SK-N-SH (cell line): ENCODE data around the gene MED27. TPM values are rescaled to one million over a fixed set of nuclear protein-coding genes. Genes with fewer than 3 reads are reported as not detected.

Experiments
- CTCF ChIA-PET: fragments of 300-600, 350-600 bp; formaldehyde crosslinking; extraction: SDS; loops from one replicate; lab custom pipeline; 2021; lab: Yijun Ruan, JAX
- POLR2A ChIA-PET: fragments of 350-600 bp; sonication (Branson Sonifier 250); formaldehyde crosslinking; extraction: SDS; loops from one replicate; lab custom pipeline; 2020; ENCODE audit warnings: antibody characterized with exemption, inconsistent platforms; lab: Yijun Ruan, JAX
- DNase-seq: peaks from one replicate; pipeline ENCODE4 v3.0.0; 2012
- H2AFZ ChIP-seq: fragments of 200-600 bp; sonication (generic); 2 replicates; pipeline ENCODE4 v1.8.1; 2016; ENCODE audit warnings: antibody characterized with exemption, mild to moderate bottlenecking, low read depth
- H3F3A ChIP-seq: fragments of 200-600 bp; sonication (generic); replicated peaks from 2 replicates; pipeline ENCODE3; 2016; ENCODE audit warnings: antibody characterized with exemption, mild to moderate bottlenecking; ENCODE audit not compliant: insufficient read depth
- H3K27ac ChIP-seq, 2 experiments: fragments of 200-500 bp in 1 of 2; fragments of 200-600 bp in 1 of 2; sonication (Bioruptor generic) in 1 of 2; sonication (generic), shearing (Covaris generic) in 1 of 2; 2 replicates each; pipeline versions ENCODE4 v1.5.1 to v1.6.1; 2014 to 2016; ENCODE audit warnings: low read depth in 2 of 2, inconsistent platforms in 1 of 2, low read length in 1 of 2, mild to moderate bottlenecking in 1 of 2, mixed read lengths in 1 of 2
- H3K27me3 ChIP-seq: fragments of 200-600 bp; sonication (generic), shearing (Covaris generic); 2 replicates; pipeline ENCODE4 v1.6.1; 2016; ENCODE audit warnings: mixed run types; ENCODE audit not compliant: insufficient read depth
- H3K36me3 ChIP-seq, 2 experiments: fragments of 200-500 bp in 1 of 2; fragments of 200-600 bp in 1 of 2; sonication (Bioruptor generic) in 1 of 2; sonication (generic) in 1 of 2; replicated peaks in 1 of 2; 2 replicates each; pipeline versions ENCODE3 to v1.5.1; 2014 to 2016; ENCODE audit warnings: low read length in 1 of 2, mild to moderate bottlenecking in 1 of 2; ENCODE audit not compliant: insufficient read depth in 2 of 2, control insufficient read depth in 1 of 2
- H3K4me1 ChIP-seq, 2 experiments: fragments of 200-500 bp in 1 of 2; fragments of 200-600 bp in 1 of 2; sonication (Bioruptor generic) in 1 of 2; sonication (generic), shearing (Covaris generic) in 1 of 2; 2 replicates each; pipeline versions ENCODE4 v1.5.1 to v1.6.1; 2014 to 2016; ENCODE audit warnings: low read depth in 1 of 2, low read length in 1 of 2, mixed run types in 1 of 2; ENCODE audit not compliant: insufficient read depth in 2 of 2, control insufficient read depth in 1 of 2
- H3K4me2 ChIP-seq: fragments of 200-600 bp; sonication (generic), shearing (Covaris generic); 2 replicates; pipeline ENCODE4 v1.6.1; 2017; ENCODE audit warnings: mixed run types
- H3K4me3 ChIP-seq, 2 experiments: fragments of 200-500 bp in 1 of 2; fragments of 200-600 bp in 1 of 2; sonication (Bioruptor generic) in 1 of 2; sonication (generic), shearing (Covaris generic) in 1 of 2; 2 replicates each; pipeline versions ENCODE4 v1.5.1 to v1.8.1; 2014 to 2016; ENCODE audit warnings: low read depth in 2 of 2, inconsistent platforms in 1 of 2, low read length in 1 of 2, mild to moderate bottlenecking in 1 of 2, mixed read lengths in 1 of 2, moderate library complexity in 1 of 2
- H3K79me2 ChIP-seq: fragments of 200-600 bp; sonication (generic); 2 replicates; pipeline ENCODE4 v1.8.1; 2017; ENCODE audit warnings: mild to moderate bottlenecking; ENCODE audit not compliant: insufficient read depth
- H3K9ac ChIP-seq: fragments of 200-600 bp; sonication (generic); 2 replicates; pipeline ENCODE4 v1.6.1; 2017; ENCODE audit warnings: mixed run types
- H3K9me2 ChIP-seq: fragments of 200-600 bp; sonication (generic); 2 replicates; pipeline ENCODE4 v1.6.1; 2017; ENCODE audit warnings: mixed run types
- H3K9me3 ChIP-seq: fragments of 200-600 bp; sonication (generic); 2 replicates; pipeline ENCODE4 v1.6.1; 2017; ENCODE audit warnings: mixed run types, mild to moderate bottlenecking, moderate library complexity
- H4K20me1 ChIP-seq: fragments of 200-600 bp; sonication (generic); 2 replicates; pipeline ENCODE4 v1.6.1; 2017; ENCODE audit warnings: mild to moderate bottlenecking, mixed run types; ENCODE audit not compliant: insufficient read depth
- CTCF ChIP-seq: fragments of 200-600 bp; sonication (generic); IDR thresholded peaks from 2 replicates; pipeline ENCODE4 v1.6.1; 2017; ENCODE audit warnings: antibody characterized with exemption, mild to moderate bottlenecking, moderate library complexity
- EZH2phosphoT487 ChIP-seq: fragments of 200-600 bp; sonication (generic); IDR thresholded peaks from 2 replicates; pipeline ENCODE4 v1.6.1; 2017; ENCODE audit warnings: low read depth, mixed run types, mild to moderate bottlenecking, antibody characterized with exemption, moderate library complexity, borderline replicate concordance
- FOSL2 ChIP-seq: IDR thresholded peaks from 2 replicates; pipeline ENCODE4 v1.4.0; 2012; ENCODE audit warnings: low read depth, mild to moderate bottlenecking, moderate library complexity, borderline replicate concordance
- JUND ChIP-seq: IDR thresholded peaks from 2 replicates; pipeline ENCODE4 v1.4.0; 2012
- MEF2A ChIP-seq: IDR thresholded peaks from 2 replicates; pipeline ENCODE4 v1.4.0; 2012; ENCODE audit warnings: low read depth, borderline replicate concordance
- MXI1 ChIP-seq: IDR thresholded peaks from 2 replicates; pipeline ENCODE4 v1.6.1; 2012; ENCODE audit warnings: mild to moderate bottlenecking, low read depth, low read length, improper control_type of control experiment
- NFIC ChIP-seq: IDR thresholded peaks from 2 replicates; pipeline ENCODE4 v1.4.0; 2012; ENCODE audit warnings: borderline replicate concordance
- POLR2AphosphoS5 ChIP-seq: IDR thresholded peaks from 2 replicates; pipeline ENCODE4 v1.6.1; 2012; ENCODE audit warnings: low read depth, low read length
- RAD21 ChIP-seq: IDR thresholded peaks from 2 replicates; pipeline ENCODE4 v1.6.1; 2012; ENCODE audit warnings: mild to moderate bottlenecking, low read length
- RCOR1 ChIP-seq: fragments of 150-350 bp; IDR thresholded peaks from 2 replicates; pipeline ENCODE4 v1.6.1; 2017; ENCODE audit warnings: antibody characterized with exemption, low read length
- RFX5 ChIP-seq: IDR thresholded peaks from 2 replicates; pipeline ENCODE4 v1.6.1; 2012; ENCODE audit warnings: mild to moderate bottlenecking, improper control_type of control experiment, low read length
- RXRA ChIP-seq: IDR thresholded peaks from 2 replicates; pipeline ENCODE4 v1.4.0; 2012; ENCODE audit warnings: low read depth, mild to moderate bottlenecking, borderline replicate concordance
- SMC3 ChIP-seq: IDR thresholded peaks from 2 replicates; pipeline ENCODE4 v1.6.1; 2012; ENCODE audit warnings: low read depth, low read length, improper control_type of control experiment
- TAF1 ChIP-seq: IDR thresholded peaks from 2 replicates; pipeline ENCODE4 v1.6.1; 2012; ENCODE audit warnings: low read depth, mild to moderate bottlenecking, low read length, moderate library complexity, borderline replicate concordance
- TCF12 ChIP-seq: IDR thresholded peaks from 2 replicates; pipeline ENCODE4 v1.4.0; 2012
- TEAD4 ChIP-seq: IDR thresholded peaks from 2 replicates; pipeline ENCODE4 v1.4.0; 2012; ENCODE audit warnings: mild to moderate bottlenecking, borderline replicate concordance; ENCODE audit not compliant: insufficient read depth
- USF1 ChIP-seq: IDR thresholded peaks from 2 replicates; pipeline ENCODE4 v1.4.0; 2012; ENCODE audit warnings: low read depth, borderline replicate concordance
- YY1 ChIP-seq: IDR thresholded peaks from 2 replicates; pipeline ENCODE4 v1.4.0; 2012; ENCODE audit warnings: low read depth, mild to moderate bottlenecking
- WGBS: methylation state at CpG from one replicate; pipeline ENCODE4 v1.1.6; 2017; ENCODE audit warnings: low lambda C conversion rate; 5-methylcytosine and 5-hydroxymethylcytosine counted together
- polyA plus RNA-seq, 3 experiments: library from polyadenylated mRNA; depleted of rRNA; stranded (reverse); fragments of >200 nt; gene quantifications; 2 replicates each; pipeline ENCODE4 v1.2.3, GENCODE V29; 2012
- TF ChIP-seq, protein P1 (sequence below): IDR thresholded peaks from 2 replicates; pipeline ENCODE4 v1.6.1; 2012; ENCODE audit warnings: mild to moderate bottlenecking, low read depth, low read length, moderate library complexity
- TF ChIP-seq, protein P2 (sequence below): IDR thresholded peaks from 2 replicates; pipeline ENCODE4 v1.4.0; 2012; ENCODE audit warnings: low read depth, borderline replicate concordance

The MED27 gene
- polyA plus RNA-seq, 1 of the 3 experiments (the other 2 are of a cell fraction): 35.0 TPM

GRCh38 chr9:131827821-131828369 lies 251.8 kb downstream of the MED27 start:
- Histone ChIP-seq H3K27me3 (no peaks in the 10 kb centered on the region; the same call in 1 of the 2 replicates), H2AFZ (no peak overlapping the region), H3K9me2 (no peaks in the 10 kb centered on the region), H3K36me3 (no peaks in the 10 kb centered on the region), H3K4me3 (no peak overlapping the region), H3K4me2 (no peak overlapping the region), H3K4me1 (no peaks in the 10 kb centered on the region), H3K9ac (no peak overlapping the region), H4K20me1 (no peaks in the 10 kb centered on the region)
- WGBS: 63% methylated on average over 14 of the region's 21 CpGs
- ChIA-PET POLR2A (no interaction called here), CTCF (interaction anchor here (1.1 kb wide), 2 partner anchors 12 to 431 kb away, joined by 3 read pairs; no protein-coding TSS in a partner anchor)
- no peak for TF ChIP-seq EZH2phosphoT487
- TF ChIP-seq JUND: no peak
- no peak for TF ChIP-seq MEF2A
- TF ChIP-seq MXI1: no peak
- no peak for TF ChIP-seq RCOR1
- TF ChIP-seq TAF1: no peak
- TF ChIP-seq, protein P1, sequence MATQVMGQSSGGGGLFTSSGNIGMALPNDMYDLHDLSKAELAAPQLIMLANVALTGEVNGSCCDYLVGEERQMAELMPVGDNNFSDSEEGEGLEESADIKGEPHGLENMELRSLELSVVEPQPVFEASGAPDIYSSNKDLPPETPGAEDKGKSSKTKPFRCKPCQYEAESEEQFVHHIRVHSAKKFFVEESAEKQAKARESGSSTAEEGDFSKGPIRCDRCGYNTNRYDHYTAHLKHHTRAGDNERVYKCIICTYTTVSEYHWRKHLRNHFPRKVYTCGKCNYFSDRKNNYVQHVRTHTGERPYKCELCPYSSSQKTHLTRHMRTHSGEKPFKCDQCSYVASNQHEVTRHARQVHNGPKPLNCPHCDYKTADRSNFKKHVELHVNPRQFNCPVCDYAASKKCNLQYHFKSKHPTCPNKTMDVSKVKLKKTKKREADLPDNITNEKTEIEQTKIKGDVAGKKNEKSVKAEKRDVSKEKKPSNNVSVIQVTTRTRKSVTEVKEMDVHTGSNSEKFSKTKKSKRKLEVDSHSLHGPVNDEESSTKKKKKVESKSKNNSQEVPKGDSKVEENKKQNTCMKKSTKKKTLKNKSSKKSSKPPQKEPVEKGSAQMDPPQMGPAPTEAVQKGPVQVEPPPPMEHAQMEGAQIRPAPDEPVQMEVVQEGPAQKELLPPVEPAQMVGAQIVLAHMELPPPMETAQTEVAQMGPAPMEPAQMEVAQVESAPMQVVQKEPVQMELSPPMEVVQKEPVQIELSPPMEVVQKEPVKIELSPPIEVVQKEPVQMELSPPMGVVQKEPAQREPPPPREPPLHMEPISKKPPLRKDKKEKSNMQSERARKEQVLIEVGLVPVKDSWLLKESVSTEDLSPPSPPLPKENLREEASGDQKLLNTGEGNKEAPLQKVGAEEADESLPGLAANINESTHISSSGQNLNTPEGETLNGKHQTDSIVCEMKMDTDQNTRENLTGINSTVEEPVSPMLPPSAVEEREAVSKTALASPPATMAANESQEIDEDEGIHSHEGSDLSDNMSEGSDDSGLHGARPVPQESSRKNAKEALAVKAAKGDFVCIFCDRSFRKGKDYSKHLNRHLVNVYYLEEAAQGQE: no peak
- TF ChIP-seq YY1: no peak
- TF ChIP-seq RFX5: no peak
- TF ChIP-seq RXRA: no peak
- no peak for TF ChIP-seq POLR2AphosphoS5
- no peak for TF ChIP-seq SMC3
- TF ChIP-seq, all 33 proteins: peak for 0
- Histone ChIP-seq H3F3A (no peaks in the 10 kb centered on the region), H3K9me3 (no peaks in the 10 kb centered on the region), H3K27ac (no peak overlapping the region), H3K79me2 (no peaks in the 10 kb centered on the region)
- no peak for DNase-seq

DNA sequence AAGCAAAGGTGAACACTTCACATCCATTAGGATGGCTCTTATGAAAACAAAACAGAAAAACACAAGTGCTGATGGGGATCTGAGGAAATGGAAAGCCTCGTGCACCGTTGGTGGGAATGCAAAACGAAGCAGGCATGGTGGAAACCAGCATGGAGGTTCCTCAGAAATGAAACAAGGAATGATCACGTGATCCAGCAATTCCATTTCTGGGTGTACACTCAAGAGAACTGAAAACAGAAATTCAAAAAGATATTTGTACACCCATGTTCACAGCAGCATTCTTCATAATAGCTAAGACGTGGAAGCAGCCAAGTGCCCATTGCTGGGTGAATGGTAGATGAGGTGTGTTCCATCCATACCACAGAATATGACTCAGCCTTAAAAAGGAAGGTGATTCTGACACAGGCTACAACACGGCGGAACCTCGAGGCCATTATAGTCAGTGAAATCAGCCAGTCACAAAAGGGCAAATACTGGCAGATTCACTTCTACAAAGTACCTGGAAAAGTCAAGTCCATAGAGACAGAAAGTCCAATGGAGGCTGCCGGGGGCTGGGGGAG lies 252.6 kb downstream of the MED27 start:
- DNase-seq: no peak
- CTCF ChIA-PET: interaction anchor here (0.9 to 1.4 kb wide), 3 partner anchors 14 to 431 kb away, joined by 3 to 5 read pairs (median 3); no protein-coding TSS in a partner anchor
- H3K79me2 ChIP-seq: no peaks in the 10 kb centered on the region
- 67% methylated on average over 9 of the region's 9 CpGs for WGBS
- no peaks in the 10 kb centered on the region for H4K20me1 ChIP-seq
- no peak overlapping the region for H3K4me3 ChIP-seq
- H3K9ac ChIP-seq: no peak overlapping the region
- H3K9me2 ChIP-seq: no peaks in the 10 kb centered on the region
- no peak overlapping the region for H2AFZ ChIP-seq
- POLR2A ChIA-PET: no interaction called here
- H3K36me3 ChIP-seq: no peaks in the 10 kb centered on the region
- no peak overlapping the region for H3K27ac ChIP-seq
- no peaks in the 10 kb centered on the region for H3F3A ChIP-seq
- H3K4me1 ChIP-seq: no peaks in the 10 kb centered on the region
- H3K27me3 ChIP-seq: no peaks in the 10 kb centered on the region; the same call in 1 of the 2 replicates
- H3K9me3 ChIP-seq: no peaks in the 10 kb centered on the region
- no peak overlapping the region for H3K4me2 ChIP-seq
- TF ChIP-seq TCF12 (no peak), FOSL2 (no peak), MXI1 (no peak), RAD21 (no peak), POLR2AphosphoS5 (no peak), CTCF (no peak), EZH2phosphoT487 (no peak), NFIC (no peak), JUND (no peak), USF1 (no peak), RCOR1 (no peak), TEAD4 (no peak)
- TF ChIP-seq, protein P2, sequence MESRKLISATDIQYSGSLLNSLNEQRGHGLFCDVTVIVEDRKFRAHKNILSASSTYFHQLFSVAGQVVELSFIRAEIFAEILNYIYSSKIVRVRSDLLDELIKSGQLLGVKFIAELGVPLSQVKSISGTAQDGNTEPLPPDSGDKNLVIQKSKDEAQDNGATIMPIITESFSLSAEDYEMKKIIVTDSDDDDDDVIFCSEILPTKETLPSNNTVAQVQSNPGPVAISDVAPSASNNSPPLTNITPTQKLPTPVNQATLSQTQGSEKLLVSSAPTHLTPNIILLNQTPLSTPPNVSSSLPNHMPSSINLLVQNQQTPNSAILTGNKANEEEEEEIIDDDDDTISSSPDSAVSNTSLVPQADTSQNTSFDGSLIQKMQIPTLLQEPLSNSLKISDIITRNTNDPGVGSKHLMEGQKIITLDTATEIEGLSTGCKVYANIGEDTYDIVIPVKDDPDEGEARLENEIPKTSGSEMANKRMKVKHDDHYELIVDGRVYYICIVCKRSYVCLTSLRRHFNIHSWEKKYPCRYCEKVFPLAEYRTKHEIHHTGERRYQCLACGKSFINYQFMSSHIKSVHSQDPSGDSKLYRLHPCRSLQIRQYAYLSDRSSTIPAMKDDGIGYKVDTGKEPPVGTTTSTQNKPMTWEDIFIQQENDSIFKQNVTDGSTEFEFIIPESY: no peak
